SK-N-MC (cell line): ENCODE data around the gene JOSD1.

Experiments
- DNase-seq: peaks from one replicate; pipeline ENCODE4 v3.0.0-alpha.2; 2011; ENCODE audit warnings: low read depth, low spot score
- H3K27ac ChIP-seq: fragments of 200-600 bp; sonication (generic); 2 replicates; pipeline ENCODE4 v1.5.1; 2016; ENCODE audit warnings: mixed run types
- H3K36me3 ChIP-seq: fragments of 200-600 bp; sonication (generic); 2 replicates; pipeline ENCODE4 v1.6.1; 2017; ENCODE audit warnings: antibody characterized with exemption, low read length, mixed read lengths; ENCODE audit not compliant: insufficient read depth
- H3K4me3 ChIP-seq: fragments of 200-600 bp; sonication (generic); 2 replicates; pipeline ENCODE4 v1.5.1; 2016
- H3K9ac ChIP-seq: fragments of 200-600 bp; sonication (generic); 2 replicates; pipeline ENCODE4 v1.8.0; 2017; ENCODE audit warnings: mixed run types, mixed read lengths; ENCODE audit not compliant: insufficient read length
- H3K9me3 ChIP-seq: fragments of 200-600 bp; sonication (generic); 2 replicates; pipeline ENCODE4 v1.6.1; 2017; ENCODE audit warnings: low read depth, mild to moderate bottlenecking, antibody characterized with exemption, low read length, moderate library complexity, mixed read lengths
- EZH2 ChIP-seq: fragments of 200-600 bp; sonication (generic); IDR thresholded peaks from one replicate; pipeline ENCODE4 v1.6.1; 2017; ENCODE audit warnings: antibody characterized with exemption
- FOXP2 ChIP-seq: optimal IDR thresholded peaks from 2 replicates; pipeline ENCODE3; 2011; ENCODE audit warnings: mild to moderate bottlenecking, moderate library complexity; ENCODE audit not compliant: insufficient read depth; ENCODE audit errors: extremely low read length, control extremely low read depth
- POLR2AphosphoS5 ChIP-seq: IDR thresholded peaks from 2 replicates; pipeline ENCODE4 v1.6.1; 2012; ENCODE audit warnings: mild to moderate bottlenecking, low read depth, low read length, borderline replicate concordance

JOSD1 gene

DNA sequence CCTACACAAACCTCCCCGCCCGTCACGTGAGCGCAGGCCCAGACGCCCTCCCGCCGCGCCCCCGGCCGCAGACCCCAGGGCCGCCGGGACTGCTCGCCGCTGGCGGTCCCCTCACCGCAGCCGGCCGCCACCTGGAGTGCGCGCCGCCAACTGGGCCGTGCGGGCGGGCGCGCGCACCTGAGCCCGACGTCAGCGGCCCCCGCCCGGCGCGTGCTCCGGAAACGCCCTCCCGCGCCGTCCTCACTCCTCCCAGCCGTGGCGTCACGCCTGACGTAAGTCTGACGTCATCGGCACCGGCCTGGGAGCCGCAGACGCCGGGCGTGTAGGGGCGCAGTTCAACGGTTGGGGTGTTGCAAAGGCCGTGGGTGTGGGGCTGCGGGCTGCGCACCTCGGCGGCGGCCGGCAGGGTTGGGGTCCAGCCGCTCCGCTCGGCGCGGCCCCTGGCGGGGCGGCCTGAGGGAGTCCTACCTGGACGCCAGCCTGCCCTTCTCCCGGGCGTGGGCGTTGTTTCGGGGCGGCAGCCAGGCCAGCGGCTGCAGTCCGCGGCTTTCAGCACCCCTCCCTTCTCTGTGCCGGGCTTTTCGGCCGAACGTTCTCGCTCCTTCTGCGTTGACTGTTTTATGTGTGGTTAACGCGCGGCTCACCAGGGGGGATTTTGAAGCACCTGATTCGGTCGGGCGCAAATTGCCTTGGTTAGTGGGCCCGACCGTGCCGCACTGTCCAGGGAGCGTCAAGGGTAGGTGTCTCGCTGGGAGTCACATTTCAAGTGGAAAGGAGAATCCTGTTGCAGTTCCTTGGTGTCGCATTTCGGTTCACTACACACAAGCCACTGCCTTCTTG lies at the start of gene JOSD1:
JOSD1 (minus strand) TSS at position 155 of the 840 bp plus-strand sequence. CDS start 956 bp downstream, outside the sequence.
- TF ChIP-seq POLR2AphosphoS5 (peak; percentile 85), EZH2 (no peak)
- peak within 1 kb of the TSS; percentile 98 for H3K4me3 ChIP-seq
- H3K27ac ChIP-seq: peak within 1 kb of the TSS; percentile 89
- H3K36me3 ChIP-seq: peaks cover 16% of the 10 kb centered on the region
- peak within 1 kb of the TSS; percentile 97 for H3K9ac ChIP-seq
- no peak for DNase-seq
- no peaks in the 10 kb centered on the region for H3K9me3 ChIP-seq

DNA sequence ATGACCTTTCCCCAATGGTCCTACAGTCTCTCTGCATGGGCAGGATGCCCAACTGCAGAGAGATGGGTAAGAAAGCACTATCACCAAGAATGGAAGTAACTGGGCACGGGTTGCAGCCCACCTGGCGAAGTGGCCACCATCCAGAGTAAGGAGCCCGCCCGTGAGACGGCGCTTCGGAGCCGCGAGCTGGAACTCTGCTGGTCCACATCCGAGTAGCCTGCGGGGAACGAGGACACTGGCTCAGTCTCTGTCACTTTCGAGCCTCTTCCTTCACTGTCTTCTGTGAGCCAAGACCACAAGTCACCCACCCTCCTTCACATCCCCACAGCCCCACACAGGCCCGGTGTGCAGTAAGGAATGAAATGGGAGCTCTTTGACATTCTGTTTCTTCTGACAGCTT lies 49.4 kb upstream of the JOSD1 start:
- Histone ChIP-seq H3K27ac (no peak overlapping the region), H3K36me3 (peaks cover 59% of the 10 kb centered on the region), H3K4me3 (no peak overlapping the region), H3K9ac (no peak overlapping the region), H3K9me3 (no peaks in the 10 kb centered on the region)
- TF ChIP-seq EZH2 (no peak), POLR2AphosphoS5 (no peak), FOXP2 (no peak)
- no peak for DNase-seq

GRCh38 chr22:38748487-38749136 lies 47.9 kb upstream of the JOSD1 start:
- TF ChIP-seq EZH2: no peak
- TF ChIP-seq POLR2AphosphoS5: no peak
- TF ChIP-seq FOXP2: no peak
- Histone ChIP-seq H3K4me3 (no peak overlapping the region), H3K27ac (no peak overlapping the region), H3K36me3 (peaks cover 71% of the 10 kb centered on the region), H3K9ac (no peak overlapping the region), H3K9me3 (no peaks in the 10 kb centered on the region)
- DNase-seq: no peak

GRCh38 chr22:38745676-38746460 lies 45.1 kb upstream of the JOSD1 start:
- Histone ChIP-seq H3K27ac (no peak overlapping the region), H3K36me3 (peaks cover 80% of the 10 kb centered on the region), H3K4me3 (no peak overlapping the region), H3K9me3 (no peaks in the 10 kb centered on the region), H3K9ac (no peak overlapping the region)
- no peak for TF ChIP-seq EZH2
- TF ChIP-seq POLR2AphosphoS5: no peak
- no peak for TF ChIP-seq FOXP2
- DNase-seq: no peak

DNA sequence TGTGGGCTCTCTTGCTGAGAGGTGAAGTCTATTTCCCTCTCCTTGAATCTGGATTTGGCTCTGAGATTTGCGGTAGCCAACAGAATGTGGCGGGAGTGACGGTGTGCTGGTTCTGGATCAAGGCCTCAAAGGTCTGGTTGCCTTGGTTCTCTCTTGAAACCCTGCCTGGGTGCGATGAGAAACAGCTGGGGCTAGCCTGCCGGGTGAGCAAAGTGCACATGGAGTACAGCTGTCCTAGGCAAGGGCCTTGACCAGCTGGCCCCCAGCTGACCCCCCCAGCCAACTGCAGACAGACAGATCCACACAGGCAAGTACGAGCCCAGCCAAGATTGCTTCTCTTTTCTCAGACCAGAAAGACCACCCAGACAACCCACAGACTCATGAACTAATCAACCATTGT lies 44.2 kb upstream of the JOSD1 start:
- H3K9ac ChIP-seq: no peak overlapping the region
- no peak overlapping the region for H3K27ac ChIP-seq
- DNase-seq: no peak
- H3K4me3 ChIP-seq: no peak overlapping the region
- H3K9me3 ChIP-seq: no peaks in the 10 kb centered on the region
- TF ChIP-seq POLR2AphosphoS5 (no peak), EZH2 (no peak), FOXP2 (no peak)
- peaks cover 80% of the 10 kb centered on the region for H3K36me3 ChIP-seq

DNA sequence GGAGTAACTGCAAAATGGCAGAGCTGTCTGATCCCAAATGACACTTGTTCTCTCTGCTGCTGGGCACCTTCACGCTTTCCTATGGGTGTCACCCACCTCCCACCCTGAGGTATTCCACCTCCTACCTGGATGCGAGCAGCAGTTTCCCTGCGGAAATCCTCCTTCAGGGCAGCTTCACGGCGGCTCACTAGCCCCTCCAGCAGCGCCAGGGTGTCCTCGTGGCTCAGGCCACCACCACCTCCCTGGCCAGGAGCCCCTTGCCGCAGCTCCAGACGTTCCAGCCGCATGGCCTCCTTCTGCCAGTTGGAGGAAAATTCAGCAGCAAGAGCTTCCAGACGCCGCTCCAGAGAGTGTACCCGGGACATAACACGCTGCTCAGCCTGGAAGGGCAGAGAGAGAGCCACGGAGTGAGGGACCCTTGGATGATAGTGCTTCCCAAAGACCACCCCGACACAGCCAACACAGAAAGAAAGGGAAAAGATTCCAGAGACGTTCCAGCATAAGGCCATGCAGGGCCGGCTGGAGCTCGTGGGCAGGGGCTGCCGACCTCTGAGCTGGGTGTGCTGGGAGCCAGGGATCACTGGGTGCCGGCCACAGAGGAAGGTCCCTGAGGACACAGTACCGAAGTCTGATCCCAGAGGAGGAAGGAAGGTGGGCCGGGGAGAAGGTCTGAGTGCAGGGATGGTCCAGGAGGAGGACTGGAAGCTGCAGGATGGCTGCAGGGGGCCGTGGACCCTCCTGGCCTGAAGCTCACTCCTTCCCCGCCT lies 41.6 kb upstream of the JOSD1 start:
- TF ChIP-seq EZH2 (no peak), FOXP2 (no peak), POLR2AphosphoS5 (peak; percentile 30; the same call in 1 of the 2 replicates)
- no peak for DNase-seq
- Histone ChIP-seq H3K27ac (no peak overlapping the region), H3K9ac (no peak overlapping the region), H3K9me3 (no peaks in the 10 kb centered on the region), H3K4me3 (no peak overlapping the region), H3K36me3 (peaks cover 87% of the 10 kb centered on the region)

DNA sequence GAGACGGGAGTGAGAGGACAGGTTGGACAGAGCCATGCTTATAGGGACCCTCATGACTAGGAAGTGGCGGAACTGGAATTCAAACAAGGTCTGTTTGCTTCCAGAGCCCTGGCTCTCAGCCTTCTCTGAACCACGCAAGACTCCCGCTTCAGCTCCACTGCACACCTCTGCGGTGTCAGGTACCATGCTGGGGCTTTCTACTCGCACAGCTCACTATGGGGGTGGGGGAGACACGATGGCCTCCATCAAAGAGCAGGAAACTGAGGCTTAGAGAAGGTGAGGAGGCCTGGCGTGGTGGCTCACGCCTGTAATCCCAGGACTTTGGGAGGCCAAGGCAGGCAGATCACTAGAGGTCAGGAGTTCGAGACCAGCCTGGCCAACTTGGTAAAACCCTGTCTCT lies 40.8 kb upstream of the JOSD1 start:
- H3K4me3 ChIP-seq: no peak overlapping the region
- peaks cover 91% of the 10 kb centered on the region for H3K36me3 ChIP-seq
- no peak overlapping the region for H3K9ac ChIP-seq
- no peaks in the 10 kb centered on the region for H3K9me3 ChIP-seq
- DNase-seq: no peak
- no peak overlapping the region for H3K27ac ChIP-seq
- no peak for TF ChIP-seq EZH2
- TF ChIP-seq POLR2AphosphoS5: no peak
- no peak for TF ChIP-seq FOXP2
